HG02759 (cell line): ENCODE measurements around the gene WRAP73.
"Not testable (repeated sequence)": the region's sequence is repeated elsewhere in the genome, so short reads cannot be mapped to it uniquely, and the experiment has no call there.

Experiments
- ATAC-seq: cut with Tn5 transposase; IDR thresholded peaks from one replicate; pipeline ENCODE4 v1.9.1; 2021; ENCODE audit warnings: mild to moderate bottlenecking, moderate library complexity; ENCODE audit not compliant: unreplicated experiment

Gene WRAP73

DNA sequence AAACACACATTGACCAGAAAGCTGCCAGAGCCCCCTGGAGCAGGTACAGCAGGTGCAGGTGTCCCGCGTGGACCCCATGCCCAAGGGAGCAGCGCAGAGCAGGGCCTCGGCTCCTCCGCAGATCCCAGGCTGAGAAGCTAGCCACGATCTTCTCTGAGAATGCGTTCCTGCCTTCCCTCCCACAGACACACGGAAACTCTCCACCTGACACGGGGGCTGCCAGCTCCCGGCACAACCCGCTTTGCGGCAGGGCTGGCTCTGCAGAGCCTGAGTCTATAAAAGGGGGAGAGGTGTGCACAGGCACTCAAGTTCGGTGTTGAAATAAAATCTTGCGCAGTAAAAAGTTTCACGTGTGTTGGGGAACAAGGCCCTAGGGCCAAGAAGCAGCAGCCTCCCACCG is 48.2 kb downstream of the WRAP73 start:
- ATAC-seq, result no peak

DNA sequence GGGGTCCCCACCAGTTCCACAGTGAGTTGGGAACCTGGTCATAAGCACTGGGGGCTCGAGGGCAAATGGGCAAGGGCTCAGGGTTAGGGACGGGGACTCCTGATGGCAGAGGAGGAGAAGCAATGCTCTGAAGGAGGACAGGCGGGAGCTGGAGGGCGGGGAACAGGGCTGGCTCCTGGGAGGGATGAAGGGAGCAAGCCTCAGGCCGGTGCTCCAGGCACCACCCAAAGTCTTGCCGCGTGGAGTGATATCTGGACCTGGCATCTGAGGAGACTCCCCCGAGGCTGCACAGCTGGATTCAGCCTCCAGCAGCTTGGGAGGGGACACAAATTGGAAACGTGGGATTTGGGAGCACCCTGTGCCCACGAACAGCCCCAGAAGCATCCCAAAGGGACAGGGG is 49.5 kb downstream of the WRAP73 start:
- no peak for ATAC-seq

DNA sequence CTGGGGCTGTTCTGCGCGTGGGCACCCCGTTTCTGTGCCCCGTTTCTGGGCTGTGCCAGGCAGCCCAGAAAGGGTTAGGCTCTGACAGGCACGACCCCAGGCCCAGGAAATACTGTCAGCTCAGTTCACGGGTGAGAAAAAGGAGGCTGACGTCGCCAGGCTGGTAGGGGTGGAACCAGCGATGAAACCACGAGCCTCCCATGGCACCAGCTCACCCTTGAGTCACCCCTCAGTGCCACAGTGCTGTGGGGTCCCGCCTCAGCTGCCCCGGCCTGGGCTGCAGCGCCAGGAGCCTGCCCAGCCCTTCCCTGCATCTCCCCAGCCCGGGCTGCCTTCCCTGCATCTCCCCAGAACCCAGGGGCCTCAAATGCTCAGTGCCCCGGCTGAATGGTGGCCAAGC is 50.1 kb downstream of the WRAP73 start:
- no peak for ATAC-seq

DNA sequence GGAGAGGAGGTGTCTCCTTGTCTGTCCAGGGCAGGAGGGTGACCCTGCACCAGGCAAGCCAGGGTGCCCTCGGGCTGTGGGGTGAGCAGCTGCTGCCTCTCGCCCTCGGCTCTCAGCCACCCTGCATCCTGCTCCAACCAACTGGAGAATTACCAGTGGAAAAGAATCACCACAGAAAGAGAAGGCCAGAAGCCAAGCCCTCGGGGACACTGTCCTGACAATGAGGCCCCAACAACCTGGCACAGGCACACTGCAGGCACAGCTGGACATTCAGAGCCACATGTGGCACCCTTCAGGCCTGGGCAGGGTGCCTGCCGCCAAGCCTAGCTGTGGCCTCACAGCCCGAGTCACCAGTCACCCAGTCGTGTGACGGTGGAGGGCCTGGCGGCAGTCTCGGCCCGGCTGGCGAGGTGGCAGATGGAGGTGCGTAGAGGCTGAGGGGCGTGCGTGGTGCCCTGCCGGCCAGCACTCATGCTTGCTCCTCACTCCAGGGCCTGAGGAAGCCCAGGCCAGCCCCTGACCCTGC is 50.6 kb downstream of the WRAP73 start:
- no peak for ATAC-seq

DNA sequence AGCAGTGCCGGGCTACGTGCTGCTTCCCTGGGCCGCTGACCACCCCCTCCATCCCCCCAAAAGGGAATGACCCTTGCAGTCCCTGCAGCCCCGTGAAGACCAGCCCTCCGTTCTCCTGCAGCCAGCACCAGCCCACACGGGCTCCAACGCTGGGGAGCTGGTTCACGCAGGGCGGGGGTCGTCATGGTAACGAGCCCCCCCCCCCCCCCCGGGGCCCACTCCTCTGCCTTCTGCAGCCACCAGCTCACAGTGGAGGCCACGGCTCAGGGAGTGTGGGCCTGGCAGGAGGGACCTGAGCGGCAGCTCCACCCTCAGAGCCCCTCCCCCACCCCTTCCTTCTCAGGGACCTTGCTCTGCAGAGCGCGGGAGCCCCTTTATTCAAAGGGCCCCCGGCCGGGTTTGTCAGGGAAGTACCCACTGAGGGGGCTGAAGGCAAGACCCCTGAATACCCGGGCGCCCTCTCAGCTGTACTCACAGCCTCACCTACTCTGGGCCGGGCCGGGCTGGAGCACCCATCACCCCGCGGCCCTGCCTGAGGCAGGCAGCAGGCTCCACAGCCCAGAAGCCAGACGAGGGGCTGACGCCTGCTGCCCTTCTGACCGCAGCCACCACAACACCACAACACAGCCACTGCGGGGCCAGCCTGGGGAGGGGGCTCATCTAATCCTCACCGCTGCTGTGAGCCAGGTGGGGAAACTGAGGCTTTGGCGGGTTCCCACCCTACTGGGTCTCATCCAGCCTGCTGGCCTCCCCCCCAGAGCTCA is 51.2 kb downstream of the WRAP73 start:
- no peak for ATAC-seq

DNA sequence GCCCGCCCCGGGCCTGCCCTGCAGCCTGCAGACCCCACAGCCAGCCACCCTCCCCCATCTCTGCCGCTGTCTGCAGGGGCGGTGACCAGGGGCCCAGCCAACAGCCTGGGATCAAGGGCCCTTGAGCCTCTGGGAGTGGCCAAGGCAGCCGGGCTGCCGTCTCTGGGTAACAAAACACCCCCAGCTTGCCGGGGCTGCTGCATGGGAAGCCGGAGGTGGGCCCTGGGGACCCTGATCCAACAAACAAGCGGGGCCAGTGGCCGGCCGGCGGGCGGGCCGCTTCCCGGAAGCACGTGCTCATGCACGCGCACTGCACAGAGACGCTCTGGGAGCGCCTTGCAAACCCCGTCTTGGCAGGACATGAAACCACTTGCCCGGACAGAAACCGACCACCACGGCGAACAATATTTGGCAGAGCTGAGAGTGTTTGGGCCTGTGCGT is 51.8 kb downstream of the WRAP73 start:
- no peak for ATAC-seq

DNA sequence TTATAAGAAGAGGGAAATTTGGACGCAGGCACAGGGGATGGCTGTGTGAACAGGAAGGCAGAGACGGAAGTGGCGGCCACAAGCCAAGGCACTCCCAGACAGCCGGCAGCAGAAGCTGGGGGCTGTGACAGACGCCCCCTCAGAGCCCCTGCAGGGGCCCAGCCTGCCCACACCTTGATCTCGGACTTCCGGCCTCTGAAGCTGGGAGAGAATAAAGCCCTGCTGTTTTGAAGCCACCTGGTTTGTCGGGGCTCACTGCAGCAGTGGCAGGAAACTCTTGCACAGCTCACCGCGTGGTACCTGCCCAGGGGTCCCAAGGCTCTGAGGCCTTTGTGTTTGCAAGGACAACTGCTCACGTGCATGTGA is 52.3 kb downstream of the WRAP73 start:
- ATAC-seq, result no peak

DNA sequence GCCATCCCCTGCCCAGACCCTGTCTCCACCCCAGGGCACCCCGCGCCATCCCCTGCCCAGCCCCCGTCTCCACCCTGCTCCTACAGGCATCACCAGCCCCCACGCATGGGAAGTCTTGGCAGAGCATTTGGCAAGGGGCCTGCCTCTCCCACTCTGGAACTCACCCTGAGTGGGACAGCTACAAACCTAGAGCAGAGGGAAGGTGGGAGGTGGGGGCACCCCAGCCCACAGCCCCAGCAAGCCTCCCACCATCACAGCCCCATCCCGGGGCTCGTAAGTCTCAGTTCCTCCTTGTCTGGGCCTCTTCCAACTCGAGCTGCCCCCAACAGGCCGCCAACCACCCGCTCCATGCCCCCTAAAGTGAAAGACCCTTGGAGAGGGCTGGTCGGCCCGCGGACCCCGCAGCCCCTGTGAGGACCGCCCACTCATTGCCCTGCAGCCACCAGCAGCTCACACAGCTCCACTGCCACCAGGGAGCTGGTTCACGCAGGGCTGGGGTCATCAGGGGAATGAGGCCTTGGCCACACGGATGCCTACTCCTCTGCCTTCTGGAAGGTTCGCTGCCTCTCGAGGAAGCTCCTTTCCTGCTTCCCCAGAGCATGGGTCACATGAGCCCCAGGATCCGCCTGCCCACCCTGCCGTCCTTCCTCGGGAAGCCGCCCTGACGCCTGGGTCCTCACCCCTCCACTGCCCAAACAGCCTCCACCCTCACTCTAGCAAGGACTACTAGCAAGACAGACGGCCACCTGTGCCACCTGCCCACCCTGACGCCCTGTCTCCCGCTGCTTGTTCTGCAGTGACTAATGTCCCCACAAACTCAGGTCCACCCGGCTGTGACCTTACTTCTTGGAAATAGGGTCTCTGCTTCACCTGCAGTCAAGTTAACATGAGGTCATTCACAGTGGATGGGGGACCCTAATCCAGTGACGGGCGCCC is 53.0 kb downstream of the WRAP73 start:
- ATAC-seq, result no peak

DNA sequence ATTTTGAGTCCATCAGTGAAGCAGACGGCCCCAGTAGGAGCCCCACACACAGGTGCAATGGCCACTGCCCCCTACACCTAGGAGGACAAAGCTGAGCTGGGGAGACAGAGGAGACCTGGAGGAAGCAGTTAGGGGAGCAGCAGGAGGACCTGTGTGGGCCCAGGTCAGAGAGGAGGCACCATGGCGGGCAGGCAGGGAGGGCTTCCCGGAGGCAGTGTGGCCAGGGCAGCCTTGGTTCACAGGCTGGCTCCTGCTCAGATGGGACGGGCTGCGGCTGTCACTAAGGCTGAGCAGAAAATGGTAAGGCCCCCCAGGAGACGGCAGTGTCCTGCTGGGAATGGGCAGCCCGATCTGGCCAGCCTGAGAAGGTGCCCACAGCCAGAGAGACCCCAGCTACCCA is 54.0 kb downstream of the WRAP73 start:
- ATAC-seq, result no peak

DNA sequence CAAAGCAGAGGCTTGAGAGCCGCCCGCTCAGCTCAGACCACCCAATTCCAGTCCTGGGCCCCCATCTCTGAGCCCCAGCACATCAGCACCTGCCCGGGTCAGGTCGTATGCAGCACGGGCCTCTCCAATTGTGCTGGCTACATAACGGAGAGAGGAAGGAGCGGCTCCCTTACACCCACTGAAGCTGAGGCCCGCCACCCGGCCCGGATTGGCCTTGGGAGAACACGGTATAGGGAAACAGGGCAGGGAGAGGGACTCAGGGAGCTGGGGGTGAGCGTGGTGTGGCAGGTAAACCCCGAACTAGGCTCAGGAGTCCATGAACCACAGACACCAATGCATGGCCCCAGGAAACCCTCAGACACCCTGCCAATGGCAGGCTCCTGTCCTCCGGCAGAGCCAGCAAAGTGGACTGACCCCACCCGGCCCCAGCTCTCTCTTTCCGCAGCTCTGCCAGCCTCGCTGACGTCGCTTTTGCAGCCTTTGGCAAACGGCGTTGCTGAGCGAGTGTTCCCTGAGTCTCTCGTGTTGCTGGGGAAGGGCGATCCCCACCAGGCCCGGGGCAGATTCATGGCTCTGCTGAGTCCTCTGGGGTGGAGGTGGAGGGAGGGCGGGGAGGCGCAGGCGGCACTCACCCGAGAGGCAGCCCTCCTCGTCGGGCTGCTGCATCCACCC is 55.1 kb downstream of the WRAP73 start:
- ATAC-seq, result no peak

DNA sequence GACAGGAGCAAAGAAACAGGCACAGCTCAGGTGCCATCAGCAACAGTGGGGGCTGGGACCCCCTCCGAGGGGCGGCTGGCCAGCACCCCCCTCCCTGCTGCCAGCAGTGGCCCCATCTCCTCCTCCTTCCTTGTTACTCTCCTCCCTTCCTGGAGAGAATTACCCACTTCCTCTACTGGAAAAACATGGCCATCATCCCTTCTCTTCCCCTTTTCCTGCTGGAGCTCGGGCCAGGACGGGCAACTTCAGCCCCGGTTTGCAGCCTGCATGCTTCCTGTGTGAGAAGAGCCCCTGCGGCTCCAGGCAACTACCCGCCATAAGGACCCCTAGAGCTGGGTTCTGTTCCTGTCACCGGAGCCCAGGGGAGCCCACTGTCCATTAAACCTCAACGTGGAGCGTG is 56.2 kb downstream of the WRAP73 start:
- no peak for ATAC-seq

DNA sequence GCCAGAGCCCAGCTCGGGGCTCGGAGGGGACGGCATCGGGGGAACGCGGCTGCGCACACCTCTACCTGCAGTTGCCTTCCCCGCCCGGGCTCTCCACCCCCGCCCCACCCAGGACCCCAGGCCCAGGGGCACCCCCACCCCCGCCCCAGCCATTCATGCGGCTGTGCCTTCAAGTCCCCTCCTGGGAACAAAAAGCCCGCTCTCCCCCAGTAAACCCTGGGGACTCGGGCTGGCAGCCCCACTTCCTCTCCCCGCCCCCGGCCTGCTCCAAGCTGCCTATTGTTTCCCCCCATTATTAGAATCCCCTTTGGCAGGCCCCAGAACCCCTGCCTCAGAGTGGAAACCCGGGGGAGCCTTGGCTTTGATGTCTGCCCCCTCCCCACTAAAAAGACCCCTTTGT is 56.6 kb downstream of the WRAP73 start:
- ATAC-seq, result no peak

DNA sequence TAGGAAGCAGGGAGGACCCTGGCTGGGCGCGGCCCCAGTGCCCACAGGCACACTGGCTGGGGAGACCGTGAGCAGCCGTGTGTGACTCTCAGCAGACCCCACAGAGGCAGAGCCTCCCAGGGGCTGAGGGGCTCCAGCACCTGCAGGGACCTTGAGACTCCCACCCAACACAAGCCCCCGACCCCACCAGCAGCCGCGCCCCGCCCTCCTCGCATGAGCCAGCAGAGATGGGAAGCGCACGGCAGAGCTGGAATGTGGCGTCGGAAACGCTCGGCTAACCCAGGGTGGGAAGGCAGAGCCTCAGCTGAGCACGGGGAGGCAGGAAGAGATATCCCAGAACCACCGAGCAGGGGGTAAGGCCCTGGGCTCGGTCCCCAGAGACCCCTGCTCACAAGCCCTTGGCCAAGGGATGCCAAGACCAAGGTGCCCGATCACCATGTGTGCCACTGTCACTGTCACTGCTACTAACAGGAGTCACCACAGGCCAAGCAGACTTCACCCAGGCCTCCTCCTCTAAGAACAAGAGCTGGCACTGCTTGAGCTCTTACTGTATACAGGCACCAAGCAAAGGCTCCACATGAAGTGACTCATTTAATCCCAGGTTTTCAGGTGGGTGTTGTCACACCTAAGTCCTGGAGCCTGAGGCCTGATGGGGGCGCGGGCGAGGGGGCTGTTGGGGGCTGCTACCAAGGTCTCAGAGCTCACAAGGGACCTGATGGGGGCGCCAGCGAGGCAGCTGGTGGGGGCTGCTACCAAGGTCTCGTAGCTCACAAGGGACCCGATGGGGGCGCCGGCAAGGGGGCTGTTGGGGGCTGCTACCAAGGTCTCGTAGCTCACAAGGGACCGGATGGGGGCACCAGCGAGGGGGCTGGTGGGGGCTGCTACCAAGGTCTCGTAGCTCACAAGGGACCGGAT is 58.7 kb downstream of the WRAP73 start:
- ATAC-seq, result no peak

DNA sequence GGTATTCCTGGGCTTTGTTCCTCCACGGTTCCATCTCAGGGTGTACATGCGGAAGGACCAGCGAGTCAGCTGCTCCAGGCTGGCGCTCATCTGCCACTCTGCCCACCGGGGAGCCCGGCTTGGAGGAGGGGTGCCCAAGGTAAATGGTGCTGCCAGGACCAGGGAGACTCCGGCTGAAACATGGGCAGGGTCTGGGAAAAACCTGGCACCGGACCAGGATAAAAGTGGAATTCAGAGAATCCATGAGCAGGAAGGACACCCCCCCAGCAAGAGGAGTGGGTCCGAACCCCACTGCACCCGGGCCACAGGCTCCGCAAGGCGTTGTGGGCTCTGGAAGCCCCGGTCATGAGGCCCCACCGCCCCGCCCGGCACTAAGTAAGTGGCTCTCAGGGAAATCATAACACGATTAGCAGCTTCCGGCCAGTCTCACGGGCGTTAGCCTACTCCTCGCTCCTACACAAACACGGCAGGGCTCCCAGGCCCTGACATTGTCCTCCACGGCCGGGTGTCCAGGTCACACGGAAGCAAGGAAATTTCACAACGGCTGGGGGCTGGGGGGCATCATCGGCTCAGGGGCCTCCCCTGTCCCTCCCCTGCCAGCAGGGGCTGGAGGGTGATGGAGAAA is 59.7 kb downstream of the WRAP73 start:
- no peak for ATAC-seq

DNA sequence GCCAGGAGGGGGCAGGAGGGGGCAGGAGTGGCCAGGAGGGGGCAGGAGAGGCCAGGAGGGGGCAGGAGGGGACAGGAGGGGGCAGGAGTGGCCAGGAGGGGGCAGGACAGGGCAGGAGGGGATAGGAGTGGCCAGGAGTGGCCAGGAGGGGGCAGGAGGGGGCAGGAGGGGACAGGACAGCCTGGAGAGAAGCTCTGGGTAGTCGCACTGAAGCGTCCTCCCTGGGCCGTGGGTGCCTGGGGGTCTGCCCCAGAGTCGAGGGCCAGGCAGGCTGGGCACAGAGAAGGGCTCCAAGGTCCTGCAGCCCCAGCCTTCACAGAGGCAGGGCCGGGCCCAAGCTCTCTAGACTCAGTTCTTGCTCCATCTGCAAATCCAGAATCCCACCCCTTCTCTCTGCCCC is 61.5 kb downstream of the WRAP73 start:
- no peak for ATAC-seq

DNA sequence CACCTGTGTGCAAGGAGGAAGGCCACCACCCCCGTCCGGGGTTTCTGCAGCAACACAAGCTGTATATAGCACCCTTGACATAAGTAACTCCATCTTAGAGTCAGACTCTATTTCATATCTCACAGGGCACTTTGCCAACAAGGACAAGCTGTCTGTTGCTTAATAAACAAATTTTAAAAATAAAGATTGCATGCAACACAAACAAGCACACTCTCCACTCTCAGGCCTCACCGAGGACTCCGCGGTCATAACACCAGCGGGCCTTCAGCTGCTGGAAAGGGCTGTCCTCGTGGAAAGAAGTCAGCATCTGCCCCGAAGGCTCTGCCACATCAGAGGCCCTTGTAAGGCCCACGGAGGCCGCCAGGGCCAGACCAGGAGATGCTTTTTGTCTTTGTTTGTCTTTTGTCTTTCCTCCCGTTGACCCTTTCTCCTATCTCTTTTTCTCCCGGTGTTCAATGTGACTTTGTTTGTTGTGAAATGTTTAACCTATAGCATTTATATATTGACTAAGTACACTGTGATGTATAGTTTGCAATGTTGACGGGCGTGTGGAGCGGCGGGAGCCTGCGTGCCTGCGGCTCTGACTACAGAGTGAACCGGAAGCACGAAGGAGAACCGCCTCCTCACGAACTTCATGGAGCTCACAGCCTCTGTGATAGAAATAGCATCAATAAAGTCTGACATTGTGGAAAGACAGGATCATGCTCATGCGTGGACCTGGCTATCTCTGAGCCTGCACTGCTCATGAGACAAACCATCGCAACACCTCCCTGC is 62.7 kb downstream of the WRAP73 start:
- no peak for ATAC-seq

DNA sequence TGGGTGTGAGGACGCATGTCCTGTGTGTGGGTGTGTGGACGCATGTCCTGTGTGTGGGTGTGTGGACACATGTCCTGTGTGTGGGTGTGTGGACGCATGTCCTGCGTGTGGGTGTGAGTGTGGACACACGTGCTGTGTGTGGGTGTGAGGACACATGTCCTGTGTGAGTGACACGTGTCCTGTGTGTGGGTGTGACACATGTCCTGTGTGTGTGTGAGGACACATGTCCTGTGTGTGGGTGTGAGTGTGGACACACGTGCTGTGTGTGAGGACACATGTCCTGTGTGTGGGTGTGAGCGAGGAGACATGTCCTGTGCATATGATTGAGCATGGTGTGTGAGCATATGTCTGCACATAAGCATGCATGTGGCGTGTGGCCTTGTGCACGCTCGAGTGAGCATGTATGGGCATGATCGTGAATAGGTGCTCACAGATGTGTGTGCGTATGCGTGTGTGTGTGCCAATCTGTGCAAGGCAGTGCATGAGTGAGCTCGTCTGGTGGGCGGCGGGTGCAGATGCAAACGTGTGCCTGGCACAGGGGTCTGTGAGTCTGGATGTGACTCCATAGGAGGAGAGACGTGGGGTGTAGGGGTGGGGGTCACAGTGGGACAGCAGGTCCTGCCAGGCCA is 63.8 kb downstream of the WRAP73 start:
- ATAC-seq, result no peak

DNA sequence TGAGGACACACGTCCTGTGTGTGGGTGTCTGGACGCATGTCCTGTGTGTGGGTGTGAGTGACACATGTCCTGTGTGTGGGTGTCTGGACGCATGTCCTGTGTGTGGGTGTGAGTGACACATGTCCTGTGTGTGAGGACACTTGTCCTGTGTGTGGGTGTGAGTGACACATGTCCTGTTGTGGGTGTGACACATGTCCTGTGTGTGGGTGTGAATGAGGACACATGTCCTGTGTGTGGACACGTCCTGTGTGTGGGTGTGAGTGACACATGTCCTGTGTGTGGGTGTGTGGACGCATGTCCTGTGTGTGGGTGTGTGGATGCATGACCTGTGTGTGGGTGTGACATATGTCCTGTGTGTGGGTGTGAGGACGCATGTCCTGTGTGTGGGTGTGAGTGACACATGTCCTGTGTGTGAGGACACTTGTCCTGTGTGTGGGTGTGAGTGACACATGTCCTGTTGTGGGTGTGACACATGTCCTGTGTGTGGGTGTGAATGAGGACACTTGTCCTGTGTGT is 64.5 kb downstream of the WRAP73 start:
- ATAC-seq, result not testable (repeated sequence)
